ENCODE results near the gene PLAAT5. TPM values are rescaled to one million over a fixed set of nuclear protein-coding genes. Genes with fewer than 3 reads are reported as not detected.

Gene PLAAT5
- total and polyA plus RNA-seq, 2 of the 4 experiments (the other 2 are of a cell fraction), result not detected

GRCh38 chr11:63445118-63445517 is 45.8 kb downstream of the PLAAT5 start:
- dilution Hi-C loops (cut with HindIII; ENCODE audit: low sequenced_read_pairs, unreplicated experiment) (no loop called here), intact Hi-C loops (cut with micrococcal nuclease) (no loop called here)
- TF ChIP-seq CTCF (conservative IDR thresholded peaks at IDR 0.05; ENCODE audit: low read depth, low read length) (no peak), POLR2A (IDR thresholded peaks at IDR 0.05; ENCODE audit: low read depth, low read length) (no peak), RCOR1 (IDR thresholded peaks at IDR 0.05; ENCODE audit: insufficient replicate concordance, low read length) (no peak), RFX5 (IDR thresholded peaks at IDR 0.05; ENCODE audit: low read depth, low read length) (no peak), MAFK (IDR thresholded peaks at IDR 0.05; ENCODE audit: low read depth, low read length) (no peak), MXI1 (IDR thresholded peaks at IDR 0.05; ENCODE audit: borderline replicate concordance, low read depth, low read length) (no peak), MAZ (IDR thresholded peaks at IDR 0.05; ENCODE audit: borderline replicate concordance, low read depth, low read length) (no peak), RAD21 (IDR thresholded peaks at IDR 0.05; ENCODE audit: low read length) (no peak), CEBPB (IDR thresholded peaks at IDR 0.05; ENCODE audit: low read depth, low read length) (no peak), FOS (IDR thresholded peaks at IDR 0.05; ENCODE audit: low read depth, low read length) (no peak), ELK1 (IDR thresholded peaks at IDR 0.05; ENCODE audit: borderline replicate concordance, low read depth, low read length) (no peak), CHD1 (IDR thresholded peaks at IDR 0.05; ENCODE audit: low read depth, low read length) (no peak), USF2 (IDR thresholded peaks at IDR 0.05; ENCODE audit: low read depth, low read length) (no peak), NFE2L2 (IDR thresholded peaks at IDR 0.05; ENCODE audit: low read depth, low read length) (no peak), BHLHE40 (IDR thresholded peaks at IDR 0.05; ENCODE audit: low read depth, low read length) (no peak)

More at GRCh38 chr11:63445118-63445517, 45.8 kb downstream of the PLAAT5 start:
- H2BK5ac ChIP-seq (ENCODE audit: low read depth, low read length, poor library complexity, severe bottlenecking), result no peak overlapping the region
- in situ Hi-C loops (cut with MboI; ENCODE audit: low sequenced_read_pairs), result no loop called here
- ATAC-seq (ENCODE audit: low read depth) (no peak), DNase-seq (no peak)
- 80% methylated on average over 1 of the region's 2 CpGs; no CpG with 5 or more reads in 1 of the 2 experiments for WGBS, 2 experiments (ENCODE audit: extremely low coverage in 2 of 2, insufficient read length in 1 of 2)
- H3K56ac ChIP-seq (ENCODE audit: extremely low read depth, insufficient read depth, low read length), result no peak overlapping the region
- no peak overlapping the region for H3K4me3 ChIP-seq (ENCODE audit: insufficient read depth, low read depth, low read length)
- H4K20me1 ChIP-seq (ENCODE audit: insufficient read depth, low read length), result no peaks in the 10 kb centered on the region
- no peak overlapping the region for H3K9ac ChIP-seq (ENCODE audit: low read depth, low read length)
- no peak overlapping the region for H4K91ac ChIP-seq (ENCODE audit: insufficient read depth, low read depth, low read length)
- no peak overlapping the region for H3K27ac ChIP-seq (ENCODE audit: insufficient read depth, low read length)
- H3K36me3 ChIP-seq (ENCODE audit: control insufficient read depth, insufficient read depth, low read length), result no peaks in the 10 kb centered on the region
- no peak overlapping the region for H2AFZ ChIP-seq (replicated peaks; ENCODE audit: low read length, poor library complexity)
- H3K4me2 ChIP-seq (ENCODE audit: low read depth, low read length), result no peak overlapping the region
- no peak overlapping the region for H4K8ac ChIP-seq (ENCODE audit: low read depth in 2 of 2, low read length in 2 of 2)
- no peaks in the 10 kb centered on the region for H3K4me1 ChIP-seq (ENCODE audit: control insufficient read depth, insufficient read depth, low read length)
- no peak overlapping the region for H2BK120ac ChIP-seq (ENCODE audit: low read depth, low read length)
- no peak overlapping the region for H2AK9ac ChIP-seq (replicated peaks; ENCODE audit: low read depth, low read length, poor library complexity)
- peaks cover 2% of the 10 kb centered on the region; the same call in 1 of the 2 replicates for H3K9me1 ChIP-seq (ENCODE audit: insufficient read depth, low read length)
- no peaks in the 10 kb centered on the region for H3K9me3 ChIP-seq (ENCODE audit: control insufficient read depth, insufficient read depth, low read length)
- H2BK15ac ChIP-seq (ENCODE audit: low read depth, low read length), result no peak overlapping the region
- no peak overlapping the region for H2AK5ac ChIP-seq (ENCODE audit: low read depth, low read length)
- ChIA-PET CTCF (no interaction called here), POLR2A (ENCODE audit: unreplicated experiment) (no interaction called here)
- H3K14ac ChIP-seq (replicated peaks; ENCODE audit: low read depth, low read length), result no peak overlapping the region
- no peak overlapping the region for H3K23ac ChIP-seq (ENCODE audit: low read depth, low read length)
- H3K79me1 ChIP-seq (ENCODE audit: low read depth in 1 of 2, low read length in 2 of 2), result no peaks in the 10 kb centered on the region
- H3K4ac ChIP-seq (ENCODE audit: low read depth, low read length), result no peak overlapping the region
- no TSS peak for BruUV-seq (replicated peaks)
- H2BK20ac ChIP-seq (ENCODE audit: low read depth, low read length), result no peak overlapping the region
- H3K18ac ChIP-seq (ENCODE audit: low read depth, low read length), result no peak overlapping the region
- no peak overlapping the region for H4K5ac ChIP-seq (ENCODE audit: low read depth, low read length)
- H3K27me3 ChIP-seq (ENCODE audit: control insufficient read depth, insufficient read depth, low read length), result no peaks in the 10 kb centered on the region
